K562 (cell line): ENCODE measurements around the gene UBE2M. TPM values are rescaled to one million over a fixed set of nuclear protein-coding genes. Genes with fewer than 3 reads are reported as not detected.

Experiments used
- ARHGAP35 ChIP-seq: fragments of 450-650 bp; IDR thresholded peaks from 2 replicates; pipeline ENCODE4 v1.6.1; 2018; ENCODE audit not compliant: partially characterized antibody
- ARID4B ChIP-seq: sonication (generic); formaldehyde crosslinking; IDR thresholded peaks from 2 replicates; pipeline ENCODE4 v1.8.0; 2022; ENCODE audit warnings: mild to moderate bottlenecking, missing genetic modification reagents
- E2F3 ChIP-seq: fragments of 250-450 bp; sonication (Bioruptor Pico); IDR thresholded peaks from 2 replicates; pipeline ENCODE4 v1.4.0; 2020; ENCODE audit warnings: mild to moderate bottlenecking
- GABPB1 ChIP-seq: sonication (generic); formaldehyde crosslinking; IDR thresholded peaks from 2 replicates; pipeline ENCODE4 v1.8.0; 2022; ENCODE audit warnings: mild to moderate bottlenecking, missing genetic modification reagents
- GTF3C2 ChIP-seq: IDR thresholded peaks from 3 replicates; pipeline ENCODE4 v1.6.1; 2011; ENCODE audit warnings: borderline replicate concordance, mild to moderate bottlenecking, moderate library complexity; ENCODE audit not compliant: insufficient read length; ENCODE audit errors: extremely low read depth
- ILK ChIP-seq: fragments of 450-650 bp; IDR thresholded peaks from 2 replicates; pipeline ENCODE4 v1.6.1; 2016; ENCODE audit warnings: missing genetic modification characterization, low read depth, mild to moderate bottlenecking, missing compliant biosample characterization, moderate library complexity, borderline replicate concordance
- MXI1 ChIP-seq: IDR thresholded peaks from 2 replicates; pipeline ENCODE4 v1.6.1; 2011; ENCODE audit warnings: low read depth, mild to moderate bottlenecking, improper control_type of control experiment, low read length
- PHF8 ChIP-seq: fragments of 200-600 bp; sonication (generic); IDR thresholded peaks from 2 replicates; pipeline ENCODE4 v1.6.1; 2012; ENCODE audit warnings: mixed run types, mild to moderate bottlenecking, inconsistent platforms, low read length, moderate library complexity, borderline replicate concordance
- RUNX1 ChIP-seq: sonication (generic); IDR thresholded peaks from 2 replicates; pipeline ENCODE4 v1.6.1; 2016; ENCODE audit warnings: antibody characterized with exemption, low read depth
- SIN3A ChIP-seq, 2 experiments: fragments of 150-350 bp in 1 of 2; IDR thresholded peaks; 2 replicates each; pipeline ENCODE4 v1.6.1; 2011 to 2016; ENCODE audit warnings: borderline replicate concordance in 2 of 2, low read depth in 2 of 2, low read length in 2 of 2, mild to moderate bottlenecking in 2 of 2, moderate library complexity in 2 of 2; ENCODE audit not compliant: control insufficient read depth in 1 of 2
- ZFX ChIP-seq: sonication (generic); formaldehyde crosslinking; IDR thresholded peaks from 2 replicates; pipeline ENCODE4 v1.8.0; 2022; ENCODE audit warnings: mild to moderate bottlenecking, missing genetic modification reagents, moderate library complexity
- ZNF431 ChIP-seq: sonication (generic); formaldehyde crosslinking; IDR thresholded peaks from 2 replicates; pipeline ENCODE4 v1.8.0; 2022; ENCODE audit warnings: mild to moderate bottlenecking, missing genetic modification reagents
- polyA plus RNA-seq, 8 experiments: library from polyadenylated mRNA; depleted of rRNA in 4 of 8; stranded (reverse) in 5 of 8; unstranded in 3 of 8; fragments of >200 nt; fragmentation: Nextera tagmentation in 2 of 8; fragmentation: Illumina TruSeq in 1 of 8; extraction: Ambion mirVana in 2 of 8; extraction: Trizol in 1 of 8; gene quantifications; 2 replicates each; pipeline versions ENCODE4 v1.2.1 to v1.2.3, GENCODE V29; 2011 to 2014; ENCODE audit warnings: inconsistent platforms in 1 of 8, missing spikeins in 1 of 8
- total RNA-seq, 7 experiments: library from RNA; depleted of rRNA in 6 of 7; stranded (reverse); fragments of >200 nt in 6 of 7; fragmentation: Illumina TruSeq in 2 of 7; extraction: Trizol in 2 of 7; gene quantifications; 2 replicates each; pipeline versions ENCODE4 v1.2.1 to v1.2.3, GENCODE V29; 2011 to 2021; ENCODE audit warnings: low replicate concordance in 1 of 7
- TF ChIP-seq, protein P1 (sequence below): fragments of 450-650 bp; formaldehyde crosslinking; IDR thresholded peaks from 2 replicates; pipeline ENCODE4 v1.4.0; 2020; ENCODE audit warnings: mild to moderate bottlenecking, mixed read lengths
- TF ChIP-seq, protein P2 (sequence below): sonication (generic); formaldehyde crosslinking; IDR thresholded peaks from 2 replicates; pipeline ENCODE4 v1.8.1; 2022; ENCODE audit warnings: missing genetic modification reagents

UBE2M gene
- total and polyA plus RNA-seq, 9 of the 15 experiments (the other 6 are each of a cell fraction or from before 2014, with no cell fraction given) = 0.92 to 163 (median 85.7) TPM

DNA sequence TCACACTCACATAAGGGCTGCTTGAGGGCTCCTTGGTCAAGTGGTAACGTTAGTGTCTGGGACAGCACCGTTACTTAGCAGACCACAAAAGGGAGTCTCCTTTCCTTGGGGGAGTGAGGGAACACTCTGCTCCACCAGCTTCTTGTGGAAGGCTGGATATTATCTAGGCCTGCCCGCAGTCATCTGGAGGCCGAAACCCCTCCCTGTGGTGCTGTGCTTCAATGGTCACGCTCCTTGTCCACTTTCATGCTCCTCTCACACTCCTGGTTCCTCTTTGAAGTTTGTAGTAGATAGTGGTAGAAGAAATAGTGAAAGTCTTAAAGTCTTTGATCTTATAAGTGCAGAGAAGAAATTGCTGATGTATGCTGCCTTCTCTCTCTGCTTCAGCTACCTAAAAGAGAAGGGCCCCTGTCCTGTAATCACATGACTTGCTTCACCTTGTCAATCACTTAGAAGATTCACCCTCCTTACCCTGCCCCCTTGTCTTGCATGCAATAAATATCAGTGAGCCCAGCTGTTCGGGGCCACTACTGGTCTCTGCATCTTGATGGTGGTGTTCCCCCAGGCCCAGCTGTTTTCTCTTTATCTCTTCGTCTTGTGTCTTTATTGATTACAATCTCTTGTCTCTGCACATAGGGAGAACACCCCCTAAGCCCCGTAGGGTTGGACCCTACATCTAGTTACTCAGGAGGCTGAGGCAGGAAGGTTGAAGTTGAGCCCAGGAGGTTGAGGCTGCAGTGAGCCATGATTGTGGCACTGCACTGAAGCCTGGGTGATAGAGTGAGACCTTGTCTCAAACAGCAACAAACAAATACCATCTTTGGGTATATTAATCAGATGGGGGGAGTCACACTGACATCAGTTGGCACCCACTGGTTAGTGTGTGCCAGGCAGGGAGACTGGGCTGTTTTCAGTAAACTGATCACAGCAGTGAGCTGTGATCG, 26.4 kb upstream of the UBE2M start (continued):
- TF ChIP-seq SIN3A (IDR thresholded peaks at IDR 0.05; ENCODE audit: borderline replicate concordance in 2 of 2, control insufficient read depth in 1 of 2, low read depth in 2 of 2, low read length in 2 of 2) (peak; percentile 15 to 34; a peak in 2 of 4 replicates), GABPB1 (CRISPR knock-in tag) (0 out of 2 replicates have a peak, but pooled peaks have one; percentile 11), RUNX1 (peak; percentile 51; the same call in 1 of the 2 replicates), ZFX (CRISPR knock-in tag) (peak; percentile 58), PHF8 (no peak), MXI1 (no peak), ARID4B (CRISPR knock-in tag) (0 out of 2 replicates have a peak, but pooled peaks have one; percentile 31), GTF3C2 (no peak), ZNF431 (no peak), ARHGAP35 (no peak), ILK (tag) (no peak), E2F3 (CRISPR knock-in tag) (peak; percentile 13; the same call in 1 of the 2 replicates)
- TF ChIP-seq, protein P1, sequence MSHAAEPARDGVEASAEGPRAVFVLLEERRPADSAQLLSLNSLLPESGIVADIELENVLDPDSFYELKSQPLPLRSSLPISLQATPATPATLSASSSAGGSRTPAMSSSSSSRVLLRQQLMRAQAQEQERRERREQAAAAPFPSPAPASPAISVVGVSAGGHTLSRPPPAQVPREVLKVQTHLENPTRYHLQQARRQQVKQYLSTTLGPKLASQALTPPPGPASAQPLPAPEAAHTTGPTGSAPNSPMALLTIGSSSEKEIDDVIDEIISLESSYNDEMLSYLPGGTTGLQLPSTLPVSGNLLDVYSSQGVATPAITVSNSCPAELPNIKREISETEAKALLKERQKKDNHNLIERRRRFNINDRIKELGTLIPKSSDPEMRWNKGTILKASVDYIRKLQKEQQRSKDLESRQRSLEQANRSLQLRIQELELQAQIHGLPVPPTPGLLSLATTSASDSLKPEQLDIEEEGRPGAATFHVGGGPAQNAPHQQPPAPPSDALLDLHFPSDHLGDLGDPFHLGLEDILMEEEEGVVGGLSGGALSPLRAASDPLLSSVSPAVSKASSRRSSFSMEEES = no peak; the same call in 1 of the 2 replicates
- TF ChIP-seq, protein P2, sequence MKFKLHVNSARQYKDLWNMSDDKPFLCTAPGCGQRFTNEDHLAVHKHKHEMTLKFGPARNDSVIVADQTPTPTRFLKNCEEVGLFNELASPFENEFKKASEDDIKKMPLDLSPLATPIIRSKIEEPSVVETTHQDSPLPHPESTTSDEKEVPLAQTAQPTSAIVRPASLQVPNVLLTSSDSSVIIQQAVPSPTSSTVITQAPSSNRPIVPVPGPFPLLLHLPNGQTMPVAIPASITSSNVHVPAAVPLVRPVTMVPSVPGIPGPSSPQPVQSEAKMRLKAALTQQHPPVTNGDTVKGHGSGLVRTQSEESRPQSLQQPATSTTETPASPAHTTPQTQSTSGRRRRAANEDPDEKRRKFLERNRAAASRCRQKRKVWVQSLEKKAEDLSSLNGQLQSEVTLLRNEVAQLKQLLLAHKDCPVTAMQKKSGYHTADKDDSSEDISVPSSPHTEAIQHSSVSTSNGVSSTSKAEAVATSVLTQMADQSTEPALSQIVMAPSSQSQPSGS (CRISPR knock-in tag) = no peak
